Inflammatory macrophage treated with lipopolysaccharide for 1 hour (primary cell): ENCODE measurements around the gene ZBTB16.

ENCODE experiments used
- DNase-seq, 2 donors: peaks; one replicate each; pipeline ENCODE4 v3.0.0-alpha.2; 2020 to 2022

The ZBTB16 gene

DNA sequence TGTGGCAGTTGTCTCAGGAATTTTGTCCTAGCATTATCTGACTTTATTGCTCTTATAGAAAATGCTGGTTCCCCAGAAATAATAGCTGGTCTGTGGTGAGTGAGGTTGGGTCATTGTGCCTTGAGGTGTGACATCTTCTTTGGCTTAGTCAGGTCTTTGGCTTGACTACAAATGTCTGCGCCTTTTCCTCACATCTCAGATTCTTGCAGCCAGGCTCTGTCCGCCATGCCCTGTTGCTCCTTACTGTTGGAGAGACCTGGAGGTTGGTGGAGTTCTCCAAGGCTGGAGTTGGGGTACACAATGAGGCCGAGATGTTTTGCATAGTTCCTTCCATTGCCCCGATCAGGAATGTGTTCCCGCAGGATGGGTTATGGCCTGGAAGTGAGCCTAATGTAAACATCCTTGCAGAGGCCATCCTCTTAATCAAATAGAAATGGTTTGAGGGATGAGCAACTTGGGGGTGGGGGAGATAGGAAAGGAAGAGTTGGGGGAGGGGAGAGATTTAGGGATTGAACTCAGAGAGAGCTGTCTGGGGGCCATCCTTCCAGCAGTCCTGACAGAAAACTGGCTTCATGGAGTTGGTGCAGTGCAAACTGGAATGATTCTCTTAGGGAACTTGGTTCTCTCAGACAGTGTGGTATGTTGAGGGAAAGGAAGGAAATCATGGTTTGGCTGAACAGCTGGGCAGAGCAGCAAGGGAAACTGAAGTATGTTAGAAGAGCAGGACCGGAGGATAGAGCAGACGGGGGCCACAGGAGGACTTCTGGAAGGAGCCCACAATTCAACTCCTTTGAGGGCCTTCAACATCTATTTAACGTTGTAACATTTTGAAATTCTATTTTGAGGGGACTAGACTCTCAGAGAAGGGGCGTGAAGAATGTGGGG, 49.9 kb downstream of the ZBTB16 start:
- no peak for DNase-seq

GRCh38 chr11:114110123-114110522, 50.6 kb downstream of the ZBTB16 start:
- DNase-seq, result no peak

DNA sequence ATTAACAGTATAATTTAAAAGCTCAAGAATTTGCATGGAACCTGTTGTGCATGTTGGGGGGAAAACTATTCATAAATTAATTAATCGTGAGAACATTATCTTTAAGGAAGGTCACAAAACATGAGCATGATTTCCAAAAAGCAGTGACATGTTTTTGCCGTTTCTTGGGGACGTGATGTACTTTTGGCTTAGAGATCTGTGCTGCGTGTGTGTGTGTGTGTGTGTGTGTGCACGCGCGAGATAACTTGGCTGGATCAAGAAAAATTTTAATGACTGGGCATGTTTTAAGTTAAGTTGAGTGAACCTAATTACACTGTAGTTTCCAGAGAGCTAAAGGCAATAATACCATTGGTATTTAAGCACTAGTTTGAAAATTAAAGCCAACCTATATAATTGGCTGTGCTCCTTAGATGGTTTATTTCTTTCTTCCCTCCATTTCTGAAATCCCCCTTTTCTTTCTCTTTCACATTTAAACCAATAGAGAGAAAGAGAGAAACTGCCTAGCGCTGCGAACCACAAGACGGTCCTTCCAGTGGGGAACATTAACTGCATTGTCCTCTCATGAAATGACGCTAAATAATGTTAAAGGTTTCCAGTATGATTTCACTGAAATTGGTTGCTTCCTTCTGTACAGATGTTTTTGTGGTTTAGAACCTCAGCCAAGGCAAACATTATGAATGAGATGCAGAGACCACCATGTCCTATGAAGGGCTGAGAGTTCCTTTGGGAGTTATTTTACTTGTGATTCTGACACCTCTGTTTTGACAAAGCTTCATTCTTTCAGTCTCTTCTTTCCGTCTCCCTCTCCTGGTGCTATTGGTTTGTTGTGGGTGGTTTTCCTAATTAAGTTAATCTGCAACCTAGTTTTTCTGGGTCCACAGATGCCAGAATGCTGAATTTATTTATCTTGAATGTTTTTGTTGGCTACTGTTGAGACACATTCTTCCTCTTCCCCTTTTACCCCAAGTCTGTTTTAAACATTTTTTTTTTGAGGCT, 51.7 kb downstream of the ZBTB16 start:
- no peak for DNase-seq

- no peak for DNase-seq
Measured at GRCh38 chr11:114115451-114115928, 56.0 kb downstream of the ZBTB16 start.

GRCh38 chr11:114116357-114116756, 56.8 kb downstream of the ZBTB16 start:
- DNase-seq, result no peak

GRCh38 chr11:114116800-114117199, 57.3 kb downstream of the ZBTB16 start:
- DNase-seq, result no peak

GRCh38 chr11:114120606-114121005, 61.1 kb downstream of the ZBTB16 start:
- no peak for DNase-seq

GRCh38 chr11:114121138-114121537, 61.6 kb downstream of the ZBTB16 start:
- no peak for DNase-seq

- no peak for DNase-seq
Measured at GRCh38 chr11:114121804-114122504, 62.4 kb downstream of the ZBTB16 start.

GRCh38 chr11:114122686-114123085, 63.2 kb downstream of the ZBTB16 start:
- no peak for DNase-seq

- no peak for DNase-seq
Measured at GRCh38 chr11:114123692-114124330, 64.3 kb downstream of the ZBTB16 start.

DNA sequence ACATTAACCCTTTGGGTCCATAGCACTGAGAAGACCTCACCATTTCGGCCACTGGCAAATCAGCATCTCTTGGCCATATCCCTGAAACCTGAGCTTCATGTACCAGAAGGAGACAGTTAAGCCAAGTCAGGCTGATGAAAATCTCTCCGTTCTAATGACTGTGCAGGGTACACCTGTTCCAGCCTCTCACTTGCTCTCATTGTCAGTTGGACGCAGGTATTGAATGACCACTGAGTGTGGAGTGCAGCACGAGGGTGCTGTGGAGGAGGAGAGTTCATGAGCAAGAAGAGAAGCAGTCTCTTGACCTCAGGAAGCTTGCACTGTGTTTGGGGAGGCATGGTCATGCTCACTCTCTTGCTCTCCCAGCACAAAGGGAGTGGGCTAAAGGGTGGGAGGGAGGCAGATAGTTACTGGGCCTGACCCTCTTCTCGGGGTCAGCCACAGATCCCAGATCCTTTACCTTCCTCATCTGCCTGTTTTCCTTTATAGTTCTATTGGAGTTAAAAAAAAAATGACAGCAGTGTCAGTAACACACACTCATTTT, 65.2 kb downstream of the ZBTB16 start:
- no peak for DNase-seq

GRCh38 chr11:114125531-114125930, 66.0 kb downstream of the ZBTB16 start:
- DNase-seq, result no peak

DNA sequence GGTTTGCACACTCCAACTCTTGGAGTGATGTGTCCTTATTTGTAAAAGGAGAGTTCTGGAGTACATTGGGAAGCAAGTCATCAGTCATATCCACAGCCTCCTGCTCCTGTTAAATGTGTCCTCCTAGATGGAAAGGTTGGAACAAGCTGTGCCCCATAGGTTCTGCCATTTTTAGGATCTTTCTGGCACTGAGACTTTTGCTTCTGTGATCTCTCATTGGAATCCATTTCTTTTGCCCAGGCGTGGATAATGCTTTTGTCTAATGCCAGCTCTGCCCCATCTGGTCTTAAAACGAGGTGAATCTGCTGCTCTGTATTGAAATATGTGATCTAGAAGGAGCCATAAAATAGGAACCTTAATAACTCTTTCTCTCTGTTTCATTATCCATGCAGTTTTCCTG, 66.4 kb downstream of the ZBTB16 start:
- DNase-seq, result no peak

DNA sequence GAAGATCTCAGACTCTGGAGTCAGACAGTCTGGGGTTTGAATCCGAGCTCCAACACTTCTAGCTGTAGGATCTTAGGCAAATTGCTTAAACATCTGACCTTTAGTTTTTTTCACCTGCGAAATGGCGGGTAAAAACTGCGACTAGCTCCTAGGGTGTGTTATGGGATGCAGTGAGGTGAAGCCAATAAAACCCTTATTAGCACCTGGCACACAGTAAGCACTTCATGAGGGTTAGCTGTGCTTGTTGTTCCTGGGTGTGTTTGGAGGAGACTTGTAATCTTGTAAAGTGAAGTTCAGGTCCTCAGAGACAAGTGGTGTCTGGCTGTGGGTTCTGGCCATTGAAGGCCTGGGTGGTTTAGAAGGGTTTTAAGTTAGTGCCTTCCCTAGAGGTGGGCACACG, 68.9 kb downstream of the ZBTB16 start:
- DNase-seq, result no peak

DNA sequence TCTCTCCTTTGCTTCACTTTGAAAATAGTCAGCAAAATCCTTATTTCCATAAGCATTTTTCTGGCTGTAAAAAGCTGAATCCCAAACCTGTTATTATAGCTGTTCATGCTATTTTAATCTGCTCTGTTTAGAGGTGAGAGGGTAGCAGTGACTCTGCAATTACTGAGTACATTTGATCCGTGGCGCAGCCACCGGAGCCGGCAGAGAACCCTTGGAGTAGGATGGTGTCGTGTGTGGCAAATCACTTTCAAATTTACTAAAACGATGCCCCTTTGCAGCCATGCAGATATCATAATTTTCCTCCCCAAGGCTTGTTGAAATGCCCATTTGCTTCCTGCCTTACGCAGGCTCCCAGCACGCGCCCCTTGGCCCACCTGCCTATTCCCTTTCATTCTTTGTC, 69.6 kb downstream of the ZBTB16 start:
- no peak for DNase-seq

- DNase-seq, result no peak
Measured at GRCh38 chr11:114129699-114130098, 70.2 kb downstream of the ZBTB16 start.

DNA sequence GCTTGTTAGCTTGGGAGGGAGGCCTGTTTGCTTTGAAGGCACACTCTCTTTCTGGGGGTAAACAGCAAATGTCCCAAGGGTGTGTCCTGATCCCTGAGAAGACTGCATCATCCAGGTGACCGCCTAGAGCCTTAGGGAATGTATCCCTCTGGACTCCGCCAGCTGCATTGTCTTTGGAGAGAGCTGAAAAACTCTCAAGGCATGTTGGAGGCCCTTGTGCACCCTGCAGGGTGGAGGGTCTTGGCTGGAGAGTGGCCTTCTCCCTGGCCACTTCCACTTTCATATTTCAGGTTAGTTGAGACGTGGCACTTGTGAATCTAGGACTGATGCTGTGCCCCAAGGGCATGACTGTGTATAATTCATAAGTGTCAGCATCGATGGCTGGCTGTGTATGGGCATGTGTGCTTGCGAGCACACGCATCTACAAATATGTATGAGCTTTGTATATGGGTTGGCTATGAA, 70.6 kb downstream of the ZBTB16 start:
- no peak for DNase-seq

DNA sequence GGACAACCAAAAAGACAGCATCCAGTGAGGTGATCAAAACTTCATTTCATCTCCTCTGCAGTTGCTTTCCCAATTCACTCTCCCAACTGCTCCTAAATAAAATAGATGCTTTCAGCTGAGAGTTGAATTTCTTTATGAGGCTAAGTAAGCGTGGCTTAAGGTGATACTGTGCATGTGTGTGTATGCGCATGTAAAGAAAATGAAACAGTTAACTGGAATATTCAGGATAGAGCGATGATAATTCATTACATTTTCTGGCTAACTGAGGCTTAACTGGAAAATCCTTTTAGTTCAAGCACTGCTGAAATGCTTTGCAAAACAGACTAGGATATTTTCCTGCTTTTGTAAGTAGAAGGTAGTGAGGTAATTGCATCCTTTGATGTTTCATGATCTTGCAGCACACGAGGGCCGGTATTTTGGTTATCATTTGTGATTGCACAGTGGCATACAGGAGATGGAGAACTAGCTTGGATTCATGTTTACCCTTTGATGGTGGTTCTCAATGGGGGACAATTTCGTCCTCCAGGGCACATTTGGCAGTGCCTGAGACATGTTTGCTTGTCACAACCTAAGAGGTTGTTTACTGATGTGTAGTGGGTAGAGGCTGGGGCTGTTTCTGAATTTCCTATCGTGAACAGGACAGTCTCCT, 71.2 kb downstream of the ZBTB16 start:
- DNase-seq, result no peak

DNA sequence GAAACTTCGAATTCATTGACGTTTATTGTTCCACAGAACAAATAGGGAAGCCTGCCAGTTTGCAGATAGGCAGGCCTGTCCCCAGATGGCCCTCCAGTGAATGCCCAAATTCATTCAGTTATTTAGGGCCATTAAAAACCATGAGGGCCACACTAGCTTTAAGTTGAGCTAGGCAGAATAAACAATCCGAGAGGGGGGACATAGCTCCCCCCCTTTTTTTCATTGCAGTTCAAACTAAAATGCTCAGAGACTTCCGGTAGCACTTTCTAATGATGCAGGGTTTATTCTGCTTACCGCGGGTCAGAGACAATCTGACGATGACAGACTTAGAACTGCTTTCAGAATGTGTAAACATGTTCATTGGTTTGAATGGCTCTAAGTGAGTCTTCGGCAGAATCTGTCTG, 72.0 kb downstream of the ZBTB16 start:
- DNase-seq, result no peak

GRCh38 chr11:114132417-114132816, 72.9 kb downstream of the ZBTB16 start:
- no peak for DNase-seq
